DND-41 (cell line): ENCODE data around the gene ADISSP.

Experiments used
- ATAC-seq: fragments of 200-7000 bp; cut with Tn5 transposase; 3 replicates; pipeline ENCODE4 v1.9.1; 2021; ENCODE audit warnings: low read depth; ENCODE audit not compliant: insufficient read depth
- DNase-seq: peaks from one replicate; pipeline ENCODE4 v3.0.0-alpha.2; 2020
- H2AFZ ChIP-seq: 2 replicates; pipeline ENCODE4 v1.6.0; 2012; ENCODE audit warnings: low read depth, low read length
- H3K27ac ChIP-seq: 2 replicates; pipeline ENCODE4 v1.5.1; 2012; ENCODE audit warnings: low read length, inconsistent platforms
- H3K27me3 ChIP-seq: fragments of 200-600 bp; sonication (generic); 2 replicates; pipeline ENCODE4 v1.6.0; 2012; ENCODE audit warnings: low read length, mild to moderate bottlenecking, inconsistent platforms; ENCODE audit not compliant: insufficient read depth, poor library complexity
- H3K36me3 ChIP-seq: 2 replicates; pipeline ENCODE4 v1.5.1; 2012; ENCODE audit warnings: low read length, inconsistent platforms; ENCODE audit not compliant: insufficient read depth
- H3K4me1 ChIP-seq: 2 replicates; pipeline ENCODE4 v1.5.1; 2012; ENCODE audit warnings: mild to moderate bottlenecking, low read length; ENCODE audit not compliant: insufficient read depth
- H3K4me2 ChIP-seq: 2 replicates; pipeline ENCODE4 v1.6.0; 2012; ENCODE audit warnings: mild to moderate bottlenecking, moderate library complexity, low read length, inconsistent platforms; ENCODE audit not compliant: insufficient read depth
- H3K4me3 ChIP-seq, 2 experiments: fragments of 200-600 bp in 1 of 2; shearing (Covaris generic) in 1 of 2; 2 replicates each; pipeline ENCODE4 v1.5.1; 2012 to 2016; ENCODE audit warnings: inconsistent platforms in 2 of 2, low read length in 2 of 2, mild to moderate bottlenecking in 2 of 2, low read depth in 1 of 2, moderate library complexity in 1 of 2
- H3K79me2 ChIP-seq: 2 replicates; pipeline ENCODE4 v1.6.0; 2012; ENCODE audit warnings: low read length, inconsistent platforms; ENCODE audit not compliant: insufficient read depth
- H3K9ac ChIP-seq: 2 replicates; pipeline ENCODE4 v1.6.0; 2012; ENCODE audit warnings: low read depth, mild to moderate bottlenecking, inconsistent platforms, low read length, moderate library complexity
- H3K9me3 ChIP-seq: 2 replicates; pipeline ENCODE4 v1.5.1; 2012; ENCODE audit warnings: low read length, moderate library complexity, mild to moderate bottlenecking, inconsistent platforms; ENCODE audit not compliant: insufficient read depth, severe bottlenecking
- H4K20me1 ChIP-seq: 2 replicates; pipeline ENCODE4 v1.6.0; 2012; ENCODE audit warnings: low read length; ENCODE audit not compliant: insufficient read depth
- EZH2 ChIP-seq: IDR thresholded peaks from 3 replicates; pipeline ENCODE4 v1.6.1; 2012; ENCODE audit warnings: borderline replicate concordance, low read depth, mild to moderate bottlenecking, moderate library complexity, low read length, inconsistent platforms; ENCODE audit not compliant: severe bottlenecking
- TF ChIP-seq, protein P1 (sequence below): IDR thresholded peaks from 2 replicates; pipeline ENCODE4 v1.5.1; 2012; ENCODE audit warnings: borderline replicate concordance, low read length, moderate library complexity, mild to moderate bottlenecking; ENCODE audit not compliant: poor library complexity, severe bottlenecking; ENCODE audit errors: extremely low read depth

Gene ADISSP

DNA sequence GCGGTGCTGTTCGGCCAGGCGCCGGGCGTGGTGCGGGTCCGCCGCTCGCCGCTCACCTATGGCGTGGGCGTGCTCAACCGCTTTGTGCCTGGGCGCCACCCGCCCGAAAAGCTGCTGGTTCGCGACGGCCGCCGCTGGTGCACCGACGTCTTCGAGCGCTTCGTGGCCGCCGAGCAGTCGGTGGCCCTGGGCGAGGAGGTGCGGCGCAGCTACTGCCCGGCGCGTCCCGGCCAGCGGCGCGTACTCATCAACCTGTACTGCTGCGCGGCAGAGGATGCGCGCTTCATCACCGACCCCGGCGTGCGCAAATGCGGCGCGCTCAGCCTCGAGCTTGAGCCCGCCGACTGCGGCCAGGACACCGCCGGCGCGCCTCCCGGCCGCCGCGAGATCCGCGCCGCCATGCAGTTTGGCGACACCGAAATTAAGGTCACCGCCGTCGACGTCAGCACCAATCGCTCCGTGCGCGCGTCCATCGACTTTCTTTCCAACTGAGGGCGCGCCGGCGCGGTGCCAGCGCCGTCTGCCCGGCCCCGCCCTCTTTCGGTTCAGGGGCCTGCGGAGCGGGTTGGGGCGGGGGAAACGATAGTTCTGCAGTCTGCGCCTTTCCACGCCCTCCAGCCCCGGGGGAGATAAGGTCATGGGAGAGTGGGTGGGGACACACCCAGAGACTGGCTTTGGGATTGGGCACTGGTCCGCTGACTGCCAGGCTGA is 15.7 kb downstream of the ADISSP start:
- Histone ChIP-seq H3K27me3 (no peaks in the 10 kb centered on the region), H4K20me1 (peaks cover 6% of the 10 kb centered on the region; the same call in 1 of the 2 replicates), H3K4me3 (no peak overlapping the region), H3K9me3 (no peaks in the 10 kb centered on the region), H3K4me1 (no peaks in the 10 kb centered on the region), H3K4me2 (no peak overlapping the region), H3K36me3 (peaks cover 30% of the 10 kb centered on the region), H3K27ac (no peak overlapping the region), H3K9ac (no peak overlapping the region), H3K79me2 (no peaks in the 10 kb centered on the region), H2AFZ (no peak overlapping the region)
- ATAC-seq (no peak), DNase-seq (no peak)
- no peak for TF ChIP-seq EZH2
- TF ChIP-seq, protein P1, sequence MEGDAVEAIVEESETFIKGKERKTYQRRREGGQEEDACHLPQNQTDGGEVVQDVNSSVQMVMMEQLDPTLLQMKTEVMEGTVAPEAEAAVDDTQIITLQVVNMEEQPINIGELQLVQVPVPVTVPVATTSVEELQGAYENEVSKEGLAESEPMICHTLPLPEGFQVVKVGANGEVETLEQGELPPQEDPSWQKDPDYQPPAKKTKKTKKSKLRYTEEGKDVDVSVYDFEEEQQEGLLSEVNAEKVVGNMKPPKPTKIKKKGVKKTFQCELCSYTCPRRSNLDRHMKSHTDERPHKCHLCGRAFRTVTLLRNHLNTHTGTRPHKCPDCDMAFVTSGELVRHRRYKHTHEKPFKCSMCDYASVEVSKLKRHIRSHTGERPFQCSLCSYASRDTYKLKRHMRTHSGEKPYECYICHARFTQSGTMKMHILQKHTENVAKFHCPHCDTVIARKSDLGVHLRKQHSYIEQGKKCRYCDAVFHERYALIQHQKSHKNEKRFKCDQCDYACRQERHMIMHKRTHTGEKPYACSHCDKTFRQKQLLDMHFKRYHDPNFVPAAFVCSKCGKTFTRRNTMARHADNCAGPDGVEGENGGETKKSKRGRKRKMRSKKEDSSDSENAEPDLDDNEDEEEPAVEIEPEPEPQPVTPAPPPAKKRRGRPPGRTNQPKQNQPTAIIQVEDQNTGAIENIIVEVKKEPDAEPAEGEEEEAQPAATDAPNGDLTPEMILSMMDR, result no peak

DNA sequence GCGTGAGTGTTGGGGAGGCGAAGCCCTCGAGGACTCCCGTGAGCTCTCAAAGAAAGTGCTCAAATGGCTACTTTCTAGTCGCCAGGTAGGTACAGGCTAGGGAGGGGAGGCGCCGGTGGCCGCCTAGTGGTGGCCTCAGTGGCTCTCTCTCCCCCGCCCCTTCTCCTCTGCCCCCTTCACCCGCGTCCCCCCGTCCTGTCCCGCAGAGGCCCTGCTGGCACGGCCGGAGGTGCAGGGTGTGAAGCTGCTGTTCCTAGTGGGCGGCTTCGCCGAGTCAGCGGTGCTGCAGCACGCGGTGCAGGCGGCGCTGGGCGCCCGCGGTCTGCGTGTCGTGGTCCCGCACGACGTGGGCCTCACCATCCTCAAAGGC is 16.3 kb downstream of the ADISSP start:
- TF ChIP-seq EZH2, result no peak
- TF ChIP-seq, protein P1, result no peak
- Histone ChIP-seq H3K4me3 (no peak overlapping the region), H3K9ac (no peak overlapping the region), H3K9me3 (no peaks in the 10 kb centered on the region), H3K79me2 (no peaks in the 10 kb centered on the region), H4K20me1 (peaks cover 6% of the 10 kb centered on the region; the same call in 1 of the 2 replicates), H3K4me1 (no peaks in the 10 kb centered on the region), H3K27me3 (no peaks in the 10 kb centered on the region), H3K4me2 (no peak overlapping the region), H3K27ac (no peak overlapping the region), H2AFZ (no peak overlapping the region), H3K36me3 (peaks cover 25% of the 10 kb centered on the region)
- DNase-seq, result no peak
- no peak for ATAC-seq

DNA sequence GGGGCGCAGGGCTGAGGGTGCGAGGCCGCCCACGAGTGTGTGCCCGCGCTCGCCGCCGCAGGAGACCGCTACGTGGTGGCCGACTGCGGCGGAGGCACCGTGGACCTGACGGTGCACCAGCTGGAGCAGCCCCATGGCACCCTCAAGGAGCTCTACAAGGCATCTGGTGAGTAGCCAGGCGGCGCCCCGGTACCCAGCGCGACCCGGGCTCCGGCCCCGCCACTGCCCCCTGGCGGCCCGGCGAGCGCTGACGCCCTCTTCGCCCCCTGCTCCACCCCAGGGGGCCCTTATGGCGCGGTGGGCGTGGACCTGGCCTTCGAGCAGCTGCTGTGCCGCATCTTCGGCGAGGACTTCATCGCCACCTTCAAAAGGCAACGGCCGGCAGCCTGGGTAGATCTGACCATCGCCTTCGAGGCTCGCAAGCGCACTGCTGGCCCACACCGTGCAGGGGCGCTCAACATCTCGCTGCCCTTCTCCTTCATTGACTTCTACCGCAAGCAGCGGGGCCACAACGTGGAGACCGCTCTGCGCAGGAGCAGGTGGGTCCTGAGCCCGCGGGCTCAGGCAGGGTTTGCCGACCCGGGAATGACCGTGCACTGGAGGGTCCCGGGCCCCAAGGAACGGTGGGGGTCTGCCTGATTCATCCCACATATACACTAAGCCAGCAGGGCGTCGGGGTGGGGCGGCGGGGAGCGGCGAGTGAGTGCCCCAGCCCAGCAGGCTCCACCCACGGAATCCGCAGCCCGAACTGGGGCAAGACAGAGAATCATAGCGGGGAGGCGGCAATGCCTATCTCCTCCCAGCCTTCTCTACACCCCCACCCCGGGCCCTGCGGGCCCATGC is 17.6 kb downstream of the ADISSP start:
- H3K9me3 ChIP-seq, result no peaks in the 10 kb centered on the region
- DNase-seq, result no peak
- no peak for ATAC-seq
- no peak overlapping the region for H3K9ac ChIP-seq
- H3K79me2 ChIP-seq, result no peaks in the 10 kb centered on the region
- no peaks in the 10 kb centered on the region for H3K4me1 ChIP-seq
- H3K27ac ChIP-seq, result no peak overlapping the region
- no peak overlapping the region for H3K4me2 ChIP-seq
- no peak overlapping the region for H2AFZ ChIP-seq
- peaks cover 14% of the 10 kb centered on the region for H3K36me3 ChIP-seq
- no peak overlapping the region for H3K4me3 ChIP-seq
- peaks cover 6% of the 10 kb centered on the region; the same call in 1 of the 2 replicates for H4K20me1 ChIP-seq
- TF ChIP-seq, protein P1, result peak; percentile 8
- TF ChIP-seq EZH2, result no peak
- H3K27me3 ChIP-seq, result no peaks in the 10 kb centered on the region
